Activated naive CD4-positive, alpha-beta T cell treated with anti-CD3 and anti-CD28 coated beads, Interleukin-2, amount 10 ng/mL, durations not matched to agents 7 days and 5 days (primary cell): ENCODE results near the gene CHCT1.

ENCODE experiments used
- CTCF ChIA-PET: fragments of 350-600 bp; sonication (Branson Sonifier 250); formaldehyde crosslinking; loops from one replicate; lab custom pipeline; 2021; ENCODE audit warnings: antibody characterized with exemption; lab: Charles Lee
- DNase-seq: peaks from one replicate; pipeline ENCODE4 v3.0.0-alpha.2; 2020
- H3K27ac Mint-ChIP-seq: one replicate; pipeline ENCODE4 v1.8.0; 2021; ENCODE audit warnings: mild to moderate bottlenecking, moderate library complexity, mixed read lengths
- H3K27me3 Mint-ChIP-seq: one replicate; pipeline ENCODE4 v1.8.0; 2021; ENCODE audit warnings: mild to moderate bottlenecking, mixed read lengths
- H3K36me3 Mint-ChIP-seq: one replicate; pipeline ENCODE4 v1.8.0; 2021; ENCODE audit warnings: mixed read lengths
- H3K4me1 Mint-ChIP-seq: one replicate; pipeline ENCODE4 v1.8.0; 2021; ENCODE audit warnings: mixed read lengths
- H3K4me3 Mint-ChIP-seq: one replicate; pipeline ENCODE4 v1.8.0; 2021; ENCODE audit warnings: mild to moderate bottlenecking, moderate library complexity, mixed read lengths
- H3K9me3 Mint-ChIP-seq: one replicate; pipeline ENCODE4 v1.8.0; 2021; ENCODE audit warnings: mixed read lengths

Gene CHCT1

GRCh38 chr17:60392042-60392844 lies 30.0 kb upstream of the CHCT1 start, which contains the start of gene USP32:
Gene USP32, minus strand, starts transcription at chr17:60392133. Its CDS starts 194 bp downstream, at chr17:60391939.
- peaks cover 3% of the 10 kb centered on the region for H3K27me3 Mint-ChIP-seq
- H3K27ac Mint-ChIP-seq: peak within 1 kb of the TSS; percentile 98
- H3K4me3 Mint-ChIP-seq: peak within 1 kb of the TSS; percentile 88
- no peaks in the 10 kb centered on the region for H3K9me3 Mint-ChIP-seq
- peaks cover 11% of the 10 kb centered on the region for H3K36me3 Mint-ChIP-seq
- CTCF ChIA-PET: interaction anchor here (0.8 kb wide), 1 partner anchor 249 kb away, joined by 3 read pairs; no protein-coding TSS in a partner anchor
- peak; percentile 99 for DNase-seq
- H3K4me1 Mint-ChIP-seq: peaks cover 50% of the 10 kb centered on the region

DNA sequence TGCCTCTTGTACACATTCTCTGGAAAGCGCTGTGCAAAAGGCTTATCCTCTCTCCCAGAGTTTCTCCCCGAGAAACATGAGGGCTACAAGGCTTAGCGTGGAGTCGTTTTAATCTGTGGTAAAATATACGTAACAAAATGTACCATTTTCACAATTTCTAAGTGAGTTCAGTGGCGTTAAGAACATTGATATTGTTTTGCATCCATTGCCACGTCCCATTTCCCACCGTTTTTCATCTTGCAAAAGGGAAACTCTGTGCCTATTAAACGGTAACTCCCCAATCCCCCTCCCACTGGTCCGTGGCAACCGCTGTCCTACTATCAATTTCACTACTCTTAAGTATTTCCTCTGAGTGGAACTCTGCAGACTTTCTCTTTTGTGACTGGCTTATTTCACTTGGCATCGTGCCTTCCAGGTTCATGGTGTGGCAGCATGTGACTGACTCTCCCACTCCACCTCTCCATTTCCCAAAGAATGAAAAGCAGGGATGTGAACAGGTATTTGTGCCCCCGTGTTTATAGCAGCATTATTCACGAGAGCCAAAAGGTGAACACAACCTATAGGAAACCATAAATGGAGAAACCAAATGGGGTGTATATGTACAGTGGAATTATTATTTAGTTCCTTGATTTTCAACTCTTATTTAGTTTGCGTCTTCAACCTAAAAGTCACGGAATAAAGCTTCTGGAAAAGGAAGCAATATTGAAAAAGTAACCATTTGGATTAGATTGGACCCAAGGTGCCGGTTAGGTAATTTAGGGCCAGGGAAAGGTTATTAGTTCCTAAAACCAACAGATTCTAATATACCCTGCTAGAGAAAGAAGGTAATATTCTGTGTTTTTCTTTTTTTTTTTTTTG lies 29.2 kb upstream of the CHCT1 start:
- Mint-ChIP-seq H3K27ac (peak overlapping the region; percentile 98), H3K4me3 (peak overlapping the region; percentile 88), H3K36me3 (peaks cover 11% of the 10 kb centered on the region), H3K27me3 (peaks cover 3% of the 10 kb centered on the region), H3K9me3 (no peaks in the 10 kb centered on the region), H3K4me1 (peaks cover 57% of the 10 kb centered on the region)
- peak; percentile 50 for DNase-seq
- CTCF ChIA-PET: no interaction called here

- CTCF ChIA-PET: no interaction called here
- H3K27ac Mint-ChIP-seq: peak overlapping the region; percentile 24
- no peak for DNase-seq
- H3K9me3 Mint-ChIP-seq: no peaks in the 10 kb centered on the region
- H3K4me1 Mint-ChIP-seq: peaks cover 57% of the 10 kb centered on the region
- H3K4me3 Mint-ChIP-seq: no peak overlapping the region
- peaks cover 8% of the 10 kb centered on the region for H3K36me3 Mint-ChIP-seq
- H3K27me3 Mint-ChIP-seq: peaks cover 3% of the 10 kb centered on the region
Measured at GRCh38 chr17:60393840-60394723, 28.2 kb upstream of the CHCT1 start.

DNA sequence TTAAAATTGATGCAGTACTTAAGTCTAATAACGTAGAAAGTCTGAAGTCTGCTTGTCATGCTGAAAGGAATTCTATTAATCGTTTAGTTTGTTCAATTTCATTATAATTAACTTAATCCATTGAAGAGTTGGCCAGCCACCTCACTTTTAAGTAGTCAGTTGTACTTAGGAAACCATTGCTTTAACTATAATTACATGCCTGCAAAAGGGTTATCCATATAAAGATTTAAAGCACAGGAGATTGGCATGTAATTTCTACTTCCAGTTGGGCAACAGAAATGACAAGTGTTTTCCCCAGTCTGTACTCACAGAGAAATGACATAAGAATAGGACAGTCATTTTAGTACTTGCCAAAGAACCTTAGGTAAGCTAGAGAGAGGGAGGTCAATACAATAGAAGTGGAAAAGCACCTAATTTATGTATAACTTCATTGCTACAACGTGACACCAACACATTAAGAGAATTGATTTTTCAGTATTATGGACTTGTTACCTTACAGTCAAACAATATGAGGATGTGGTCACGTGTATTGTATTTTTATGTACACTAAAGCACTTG lies 26.7 kb upstream of the CHCT1 start:
- CTCF ChIA-PET: no interaction called here
- Mint-ChIP-seq H3K27me3 (peaks cover 3% of the 10 kb centered on the region), H3K27ac (no peak overlapping the region), H3K36me3 (peaks cover 7% of the 10 kb centered on the region), H3K9me3 (no peaks in the 10 kb centered on the region), H3K4me3 (no peak overlapping the region), H3K4me1 (peaks cover 50% of the 10 kb centered on the region)
- DNase-seq: no peak

GRCh38 chr17:60396412-60396811 lies 25.9 kb upstream of the CHCT1 start:
- H3K4me3 Mint-ChIP-seq: no peak overlapping the region

GRCh38 chr17:60398227-60398959 lies 23.9 kb upstream of the CHCT1 start:
- Mint-ChIP-seq H3K36me3 (peaks cover under 1% of the 10 kb centered on the region), H3K4me3 (no peak overlapping the region), H3K27ac (peak overlapping the region; percentile 85), H3K27me3 (no peaks in the 10 kb centered on the region), H3K9me3 (no peaks in the 10 kb centered on the region), H3K4me1 (peaks cover 39% of the 10 kb centered on the region)
- no peak for DNase-seq
- CTCF ChIA-PET: no interaction called here

More at GRCh38 chr17:60396412-60396811, 25.9 kb upstream of the CHCT1 start:
- Mint-ChIP-seq H3K9me3 (no peaks in the 10 kb centered on the region), H3K27ac (no peak overlapping the region), H3K4me1 (peaks cover 45% of the 10 kb centered on the region), H3K27me3 (peaks cover 3% of the 10 kb centered on the region), H3K36me3 (peaks cover 2% of the 10 kb centered on the region)
- CTCF ChIA-PET: interaction anchor here (1.3 kb wide), 1 partner anchor 14 kb away, joined by 4 read pairs; no protein-coding TSS in a partner anchor
- DNase-seq: no peak

DNA sequence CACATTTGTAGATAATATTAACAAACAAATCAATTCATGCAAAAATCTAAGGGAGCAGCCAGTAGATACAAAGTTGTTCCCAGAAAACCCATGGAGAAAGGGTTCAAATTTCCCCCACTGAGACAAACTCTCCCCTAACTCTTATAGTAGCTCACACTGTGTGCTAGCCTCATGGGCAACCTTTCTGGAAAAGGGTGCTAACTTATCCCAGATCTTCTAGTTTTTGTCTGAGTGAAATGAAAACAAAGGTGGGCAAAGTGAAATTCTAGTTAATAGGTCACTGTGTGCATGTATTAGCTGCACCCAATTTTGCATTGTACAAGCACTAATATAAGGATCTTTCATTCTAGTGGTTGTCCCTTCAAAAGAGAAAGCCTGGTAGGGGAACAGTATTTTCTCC lies 20.5 kb upstream of the CHCT1 start:
- peaks cover 20% of the 10 kb centered on the region for H3K4me1 Mint-ChIP-seq
- peaks cover 20% of the 10 kb centered on the region for H3K27me3 Mint-ChIP-seq
- no peak overlapping the region for H3K27ac Mint-ChIP-seq
- CTCF ChIA-PET: interaction anchor here (0.9 kb wide), 1 partner anchor 258 kb away, joined by 4 read pairs; no protein-coding TSS in a partner anchor
- DNase-seq: no peak
- no peaks in the 10 kb centered on the region for H3K9me3 Mint-ChIP-seq
- H3K36me3 Mint-ChIP-seq: no peaks in the 10 kb centered on the region
- no peak overlapping the region for H3K4me3 Mint-ChIP-seq

DNA sequence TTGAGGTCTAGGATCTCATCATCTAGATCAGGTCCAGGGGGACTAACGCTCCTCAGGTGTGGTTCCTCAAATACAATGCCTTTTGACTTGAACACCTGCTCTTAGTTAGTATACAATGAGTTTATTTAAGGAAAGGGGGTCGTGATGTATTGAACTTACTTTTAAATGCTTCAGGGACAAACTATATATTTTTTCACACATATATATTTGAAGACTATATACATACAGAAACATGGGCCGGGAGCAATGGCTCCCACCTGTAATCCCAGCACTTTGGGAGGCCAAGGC lies 18.8 kb upstream of the CHCT1 start:
- no peak for DNase-seq
- Mint-ChIP-seq H3K4me3 (no peak overlapping the region), H3K27ac (no peak overlapping the region), H3K36me3 (no peaks in the 10 kb centered on the region), H3K4me1 (peaks cover 10% of the 10 kb centered on the region), H3K27me3 (peaks cover 34% of the 10 kb centered on the region), H3K9me3 (no peaks in the 10 kb centered on the region)
- CTCF ChIA-PET: no interaction called here

GRCh38 chr17:60403962-60404361 lies 18.3 kb upstream of the CHCT1 start:
- DNase-seq: no peak
- Mint-ChIP-seq H3K4me3 (no peak overlapping the region), H3K27me3 (peaks cover 38% of the 10 kb centered on the region), H3K27ac (no peak overlapping the region), H3K4me1 (peaks cover 5% of the 10 kb centered on the region), H3K36me3 (no peaks in the 10 kb centered on the region), H3K9me3 (no peaks in the 10 kb centered on the region)
- CTCF ChIA-PET: interaction anchor here (3.4 kb wide), 1 partner anchor 14 kb away, joined by 14 read pairs; no protein-coding TSS in a partner anchor

DNA sequence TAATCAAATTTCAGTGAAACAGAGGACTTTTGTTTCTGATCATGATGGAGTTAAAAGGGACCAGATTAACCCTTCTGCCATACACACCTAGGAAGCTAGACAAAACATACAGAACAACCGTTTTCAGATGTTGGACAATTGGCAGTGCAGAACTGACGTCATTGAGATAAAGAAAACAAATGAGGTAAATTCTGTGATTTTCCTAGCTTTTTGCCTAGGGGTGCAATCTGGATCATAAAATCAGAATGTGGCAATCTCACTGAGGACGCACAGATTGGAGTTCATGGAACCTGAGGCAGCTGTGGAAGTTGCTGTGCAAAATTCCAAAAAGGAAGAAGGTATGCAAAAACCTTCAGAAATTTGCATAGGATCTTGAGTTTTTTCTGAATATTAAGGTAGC lies 15.4 kb upstream of the CHCT1 start:
- Mint-ChIP-seq H3K4me3 (no peak overlapping the region), H3K4me1 (no peaks in the 10 kb centered on the region), H3K9me3 (no peaks in the 10 kb centered on the region), H3K27me3 (peaks cover 46% of the 10 kb centered on the region), H3K36me3 (no peaks in the 10 kb centered on the region), H3K27ac (no peak overlapping the region)
- no peak for DNase-seq
- CTCF ChIA-PET: interaction anchor here (1.3 to 3.4 kb wide), 2 partner anchors 11 to 14 kb away, joined by 4 to 14 read pairs; no protein-coding TSS in a partner anchor

GRCh38 chr17:60410001-60410400 lies 12.3 kb upstream of the CHCT1 start:
- Mint-ChIP-seq H3K27ac (no peak overlapping the region), H3K27me3 (peaks cover 52% of the 10 kb centered on the region), H3K9me3 (no peaks in the 10 kb centered on the region), H3K4me3 (no peak overlapping the region), H3K4me1 (no peaks in the 10 kb centered on the region), H3K36me3 (no peaks in the 10 kb centered on the region)
- CTCF ChIA-PET: interaction anchor here (1.1 to 1.6 kb wide), 2 partner anchors 11 to 13 kb away, joined by 4 to 5 read pairs; no protein-coding TSS in a partner anchor
- DNase-seq: no peak

- Mint-ChIP-seq H3K4me3 (no peak overlapping the region), H3K27me3 (peaks cover 34% of the 10 kb centered on the region), H3K4me1 (no peaks in the 10 kb centered on the region), H3K9me3 (no peaks in the 10 kb centered on the region), H3K36me3 (no peaks in the 10 kb centered on the region), H3K27ac (no peak overlapping the region)
- DNase-seq: no peak
- CTCF ChIA-PET: no interaction called here
Measured at GRCh38 chr17:60412701-60413100, 9.6 kb upstream of the CHCT1 start.

GRCh38 chr17:60415146-60415545 lies 7.1 kb upstream of the CHCT1 start:
- Mint-ChIP-seq H3K4me3 (no peak overlapping the region), H3K36me3 (no peaks in the 10 kb centered on the region), H3K4me1 (no peaks in the 10 kb centered on the region), H3K9me3 (no peaks in the 10 kb centered on the region), H3K27ac (no peak overlapping the region), H3K27me3 (peaks cover 21% of the 10 kb centered on the region)
- DNase-seq: no peak
- CTCF ChIA-PET: interaction anchor here (1.6 kb wide), 1 partner anchor 378 kb away, joined by 5 read pairs; no protein-coding TSS in a partner anchor
